ENCODE measurements around the gene AQP12B.

DNA sequence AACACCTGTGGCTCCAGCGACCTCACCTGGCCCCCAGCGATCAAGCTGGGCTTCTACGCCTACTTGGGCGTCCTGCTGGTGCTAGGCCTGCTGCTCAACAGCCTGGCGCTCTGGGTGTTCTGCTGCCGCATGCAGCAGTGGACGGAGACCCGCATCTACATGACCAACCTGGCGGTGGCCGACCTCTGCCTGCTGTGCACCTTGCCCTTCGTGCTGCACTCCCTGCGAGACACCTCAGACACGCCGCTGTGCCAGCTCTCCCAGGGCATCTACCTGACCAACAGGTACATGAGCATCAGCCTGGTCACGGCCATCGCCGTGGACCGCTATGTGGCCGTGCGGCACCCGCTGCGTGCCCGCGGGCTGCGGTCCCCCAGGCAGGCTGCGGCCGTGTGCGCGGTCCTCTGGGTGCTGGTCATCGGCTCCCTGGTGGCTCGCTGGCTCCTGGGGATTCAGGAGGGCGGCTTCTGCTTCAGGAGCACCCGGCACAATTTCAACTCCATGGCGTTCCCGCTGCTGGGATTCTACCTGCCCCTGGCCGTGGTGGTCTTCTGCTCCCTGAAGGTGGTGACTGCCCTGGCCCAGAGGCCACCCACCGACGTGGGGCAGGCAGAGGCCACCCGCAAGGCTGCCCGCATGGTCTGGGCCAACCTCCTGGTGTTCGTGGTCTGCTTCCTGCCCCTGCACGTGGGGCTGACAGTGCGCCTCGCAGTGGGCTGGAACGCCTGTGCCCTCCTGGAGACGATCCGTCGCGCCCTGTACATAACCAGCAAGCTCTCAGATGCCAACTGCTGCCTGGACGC is 52.5 kb downstream of the AQP12B start:
- TF ChIP-seq EZH2 (IDR thresholded peaks at IDR 0.05; ENCODE audit: low read length) = no peak
- TF ChIP-seq, protein P1, sequence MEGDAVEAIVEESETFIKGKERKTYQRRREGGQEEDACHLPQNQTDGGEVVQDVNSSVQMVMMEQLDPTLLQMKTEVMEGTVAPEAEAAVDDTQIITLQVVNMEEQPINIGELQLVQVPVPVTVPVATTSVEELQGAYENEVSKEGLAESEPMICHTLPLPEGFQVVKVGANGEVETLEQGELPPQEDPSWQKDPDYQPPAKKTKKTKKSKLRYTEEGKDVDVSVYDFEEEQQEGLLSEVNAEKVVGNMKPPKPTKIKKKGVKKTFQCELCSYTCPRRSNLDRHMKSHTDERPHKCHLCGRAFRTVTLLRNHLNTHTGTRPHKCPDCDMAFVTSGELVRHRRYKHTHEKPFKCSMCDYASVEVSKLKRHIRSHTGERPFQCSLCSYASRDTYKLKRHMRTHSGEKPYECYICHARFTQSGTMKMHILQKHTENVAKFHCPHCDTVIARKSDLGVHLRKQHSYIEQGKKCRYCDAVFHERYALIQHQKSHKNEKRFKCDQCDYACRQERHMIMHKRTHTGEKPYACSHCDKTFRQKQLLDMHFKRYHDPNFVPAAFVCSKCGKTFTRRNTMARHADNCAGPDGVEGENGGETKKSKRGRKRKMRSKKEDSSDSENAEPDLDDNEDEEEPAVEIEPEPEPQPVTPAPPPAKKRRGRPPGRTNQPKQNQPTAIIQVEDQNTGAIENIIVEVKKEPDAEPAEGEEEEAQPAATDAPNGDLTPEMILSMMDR (optimal IDR thresholded peaks at IDR 0.05 in 1 of 3, IDR thresholded peaks at IDR 0.05 in 1 of 3, conservative IDR thresholded peaks at IDR 0.05 in 1 of 3; ENCODE audit: extremely low read depth in 1 of 3, insufficient read depth in 2 of 3, low read length in 3 of 3) = no peak
